ENCODE data around the gene AEBP2.

Gene AEBP2

GRCh38 chr12:19402211-19402610 is 37.1 kb upstream of the AEBP2 start:
- no peaks in the 10 kb centered on the region for H3K36me3 ChIP-seq (ENCODE audit: insufficient read depth, low read length)
- H4K20me1 ChIP-seq (ENCODE audit: insufficient read depth, low read length), result no peaks in the 10 kb centered on the region
- no peak overlapping the region for H3K4me3 ChIP-seq (ENCODE audit: low read depth, low read length, poor library complexity, severe bottlenecking)
- no peak overlapping the region for H3K27ac ChIP-seq (ENCODE audit: low read depth, low read length, poor library complexity, severe bottlenecking)
- H3K4me1 ChIP-seq (ENCODE audit: insufficient read depth, low read length, severe bottlenecking), result no peaks in the 10 kb centered on the region
- no peak for TF ChIP-seq CTCF (IDR thresholded peaks at IDR 0.05; ENCODE audit: low read length)
- TF ChIP-seq EZH2 (IDR thresholded peaks at IDR 0.05; ENCODE audit: borderline replicate concordance, low read length), result no peak
- no peak overlapping the region for H3K4me2 ChIP-seq (ENCODE audit: low read length)
- H3K9me3 ChIP-seq (ENCODE audit: low read length), result no peaks in the 10 kb centered on the region
- H3K9me2 ChIP-seq (ENCODE audit: low read depth, low read length), result no peaks in the 10 kb centered on the region
- H2AFZ ChIP-seq (ENCODE audit: low read length), result no peak overlapping the region
- no peaks in the 10 kb centered on the region for H3K79me2 ChIP-seq (ENCODE audit: insufficient read depth, low read length)
- no peak overlapping the region for H3K9ac ChIP-seq (ENCODE audit: low read length)
- H3K27me3 ChIP-seq (ENCODE audit: insufficient read depth, low read length), result no peaks in the 10 kb centered on the region
- H3F3A ChIP-seq (ENCODE audit: insufficient read depth, low read length), result no peaks in the 10 kb centered on the region

GRCh38 chr12:19402743-19403431 is 36.4 kb upstream of the AEBP2 start:
- no peaks in the 10 kb centered on the region for H4K20me1 ChIP-seq (ENCODE audit: insufficient read depth, low read length)
- H2AFZ ChIP-seq (ENCODE audit: low read length), result no peak overlapping the region
- no peak overlapping the region for H3K4me2 ChIP-seq (ENCODE audit: low read length)
- no peaks in the 10 kb centered on the region for H3K9me3 ChIP-seq (ENCODE audit: low read length)
- H3K36me3 ChIP-seq (ENCODE audit: insufficient read depth, low read length), result no peaks in the 10 kb centered on the region
- no peak for TF ChIP-seq CTCF (IDR thresholded peaks at IDR 0.05; ENCODE audit: low read length)
- no peak for TF ChIP-seq EZH2 (IDR thresholded peaks at IDR 0.05; ENCODE audit: borderline replicate concordance, low read length)
- no peaks in the 10 kb centered on the region for H3K27me3 ChIP-seq (ENCODE audit: insufficient read depth, low read length)
- no peaks in the 10 kb centered on the region for H3F3A ChIP-seq (ENCODE audit: insufficient read depth, low read length)
- H3K9me2 ChIP-seq (ENCODE audit: low read depth, low read length), result no peaks in the 10 kb centered on the region
- H3K79me2 ChIP-seq (ENCODE audit: insufficient read depth, low read length), result no peaks in the 10 kb centered on the region
- H3K27ac ChIP-seq (ENCODE audit: low read depth, low read length, poor library complexity, severe bottlenecking), result no peak overlapping the region
- H3K4me1 ChIP-seq (ENCODE audit: insufficient read depth, low read length, severe bottlenecking), result no peaks in the 10 kb centered on the region
- no peak overlapping the region for H3K4me3 ChIP-seq (ENCODE audit: low read depth, low read length, poor library complexity, severe bottlenecking)
- no peak overlapping the region for H3K9ac ChIP-seq (ENCODE audit: low read length)

- no peak overlapping the region for H3K4me3 ChIP-seq (ENCODE audit: low read depth, low read length, poor library complexity, severe bottlenecking)
- H3K9me3 ChIP-seq (ENCODE audit: low read length), result no peaks in the 10 kb centered on the region
- H4K20me1 ChIP-seq (ENCODE audit: insufficient read depth, low read length), result no peaks in the 10 kb centered on the region
- H3K9ac ChIP-seq (ENCODE audit: low read length), result no peak overlapping the region
- no peaks in the 10 kb centered on the region for H3K27me3 ChIP-seq (ENCODE audit: insufficient read depth, low read length)
- H3K4me1 ChIP-seq (ENCODE audit: insufficient read depth, low read length, severe bottlenecking), result no peaks in the 10 kb centered on the region
- H3F3A ChIP-seq (ENCODE audit: insufficient read depth, low read length), result no peaks in the 10 kb centered on the region
- no peaks in the 10 kb centered on the region for H3K79me2 ChIP-seq (ENCODE audit: insufficient read depth, low read length)
- H2AFZ ChIP-seq (ENCODE audit: low read length), result no peak overlapping the region
- no peaks in the 10 kb centered on the region for H3K9me2 ChIP-seq (ENCODE audit: low read depth, low read length)
- no peak overlapping the region for H3K4me2 ChIP-seq (ENCODE audit: low read length)
- TF ChIP-seq CTCF (IDR thresholded peaks at IDR 0.05; ENCODE audit: low read length), result no peak
- no peak for TF ChIP-seq EZH2 (IDR thresholded peaks at IDR 0.05; ENCODE audit: borderline replicate concordance, low read length)
- H3K27ac ChIP-seq (ENCODE audit: low read depth, low read length, poor library complexity, severe bottlenecking), result no peak overlapping the region
- no peaks in the 10 kb centered on the region for H3K36me3 ChIP-seq (ENCODE audit: insufficient read depth, low read length)
These were observed 34.9 kb upstream of the AEBP2 start for GRCh38 chr12:19404242-19404880.
